ENCODE measurements around the gene ST6GAL2. TPM values are rescaled to one million over a fixed set of nuclear protein-coding genes. Genes with fewer than 3 reads are reported as not detected.

Gene ST6GAL2
- polyA plus RNA-seq, 3 donors: not detected

DNA sequence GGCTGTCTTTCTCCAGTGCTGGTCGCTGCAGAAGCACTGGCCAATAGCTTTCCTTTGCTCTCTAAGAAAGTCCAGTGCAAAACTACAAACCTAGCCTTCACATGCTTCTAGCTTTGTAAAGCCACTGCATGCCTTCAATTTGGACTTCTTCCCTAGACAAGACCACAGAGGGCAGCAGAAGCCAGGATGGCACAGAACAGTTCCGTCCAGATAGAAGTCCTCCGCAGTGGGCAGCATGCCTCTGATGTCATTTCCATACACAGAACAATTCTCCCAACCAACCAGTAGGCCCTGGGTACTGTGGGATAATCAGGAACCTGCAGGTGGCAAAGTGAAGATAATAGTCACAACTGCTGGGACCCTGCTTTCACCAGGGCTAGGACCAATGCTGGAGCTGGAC lies 3.3 kb downstream of the ST6GAL2 start:
- Histone ChIP-seq H3K9me3 (replicated peaks in 1 of 2; ENCODE audit: control insufficient read depth in 1 of 2, insufficient read depth in 1 of 2, low read length in 2 of 2) (no peaks in the 10 kb centered on the region), H3K4me3 (replicated peaks in 1 of 3; ENCODE audit: low read depth in 2 of 3, low read length in 3 of 3) (no peak overlapping the region), H3K4me1 (ENCODE audit: control insufficient read depth in 1 of 2, insufficient read depth in 2 of 2, low read length in 2 of 2) (no peaks in the 10 kb centered on the region), H4K20me1 (ENCODE audit: insufficient read depth, low read length) (no peaks in the 10 kb centered on the region), H3K36me3 (replicated peaks in 1 of 2; ENCODE audit: control insufficient read depth in 1 of 2, insufficient read depth in 2 of 2, low read length in 2 of 2) (no peaks in the 10 kb centered on the region), H3K27ac (ENCODE audit: low read depth in 1 of 2, low read length in 2 of 2) (no peak overlapping the region), H3K4me2 (replicated peaks; ENCODE audit: extremely low read depth, low read length, poor library complexity, severe bottlenecking) (no peak overlapping the region), H3K27me3 (ENCODE audit: control insufficient read depth in 2 of 2, insufficient read depth in 2 of 2, low read length in 2 of 2) (peaks cover 18 to 31% of the 10 kb centered on the region in 2 donors), H3K79me2 (ENCODE audit: insufficient read depth, low read length) (no peaks in the 10 kb centered on the region), H2AFZ (ENCODE audit: insufficient read depth, low read depth, low read length, poor library complexity, severe bottlenecking) (no peak overlapping the region), H3K9ac (ENCODE audit: insufficient read depth, low read length, poor library complexity, severe bottlenecking) (no peak overlapping the region)
- intact Hi-C loops (cut with micrococcal nuclease): no loop called here
- WGBS (ENCODE audit: insufficient coverage): 83% methylated on average over 2 of the region's 3 CpGs
- no peak overlapping the region for H3K27ac Mint-ChIP-seq
- H3K4me1 Mint-ChIP-seq: peaks cover 3% of the 10 kb centered on the region
- no peak overlapping the region for H3K4me3 Mint-ChIP-seq
- H3K27me3 Mint-ChIP-seq (ENCODE audit: low read depth in 3 of 3): peaks cover 28 to 43% (median 39%) of the 10 kb centered on the region in 3 donors
- H3K36me3 Mint-ChIP-seq: peaks cover 0 to 6% of the 10 kb centered on the region in 2 donors
- peaks cover 0 to 6% (median 0%) of the 10 kb centered on the region in 7 donors for H3K9me3 Mint-ChIP-seq
- no peak for DNase-seq
- TF ChIP-seq, protein P1, sequence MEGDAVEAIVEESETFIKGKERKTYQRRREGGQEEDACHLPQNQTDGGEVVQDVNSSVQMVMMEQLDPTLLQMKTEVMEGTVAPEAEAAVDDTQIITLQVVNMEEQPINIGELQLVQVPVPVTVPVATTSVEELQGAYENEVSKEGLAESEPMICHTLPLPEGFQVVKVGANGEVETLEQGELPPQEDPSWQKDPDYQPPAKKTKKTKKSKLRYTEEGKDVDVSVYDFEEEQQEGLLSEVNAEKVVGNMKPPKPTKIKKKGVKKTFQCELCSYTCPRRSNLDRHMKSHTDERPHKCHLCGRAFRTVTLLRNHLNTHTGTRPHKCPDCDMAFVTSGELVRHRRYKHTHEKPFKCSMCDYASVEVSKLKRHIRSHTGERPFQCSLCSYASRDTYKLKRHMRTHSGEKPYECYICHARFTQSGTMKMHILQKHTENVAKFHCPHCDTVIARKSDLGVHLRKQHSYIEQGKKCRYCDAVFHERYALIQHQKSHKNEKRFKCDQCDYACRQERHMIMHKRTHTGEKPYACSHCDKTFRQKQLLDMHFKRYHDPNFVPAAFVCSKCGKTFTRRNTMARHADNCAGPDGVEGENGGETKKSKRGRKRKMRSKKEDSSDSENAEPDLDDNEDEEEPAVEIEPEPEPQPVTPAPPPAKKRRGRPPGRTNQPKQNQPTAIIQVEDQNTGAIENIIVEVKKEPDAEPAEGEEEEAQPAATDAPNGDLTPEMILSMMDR (IDR thresholded peaks at IDR 0.05): no peak

DNA sequence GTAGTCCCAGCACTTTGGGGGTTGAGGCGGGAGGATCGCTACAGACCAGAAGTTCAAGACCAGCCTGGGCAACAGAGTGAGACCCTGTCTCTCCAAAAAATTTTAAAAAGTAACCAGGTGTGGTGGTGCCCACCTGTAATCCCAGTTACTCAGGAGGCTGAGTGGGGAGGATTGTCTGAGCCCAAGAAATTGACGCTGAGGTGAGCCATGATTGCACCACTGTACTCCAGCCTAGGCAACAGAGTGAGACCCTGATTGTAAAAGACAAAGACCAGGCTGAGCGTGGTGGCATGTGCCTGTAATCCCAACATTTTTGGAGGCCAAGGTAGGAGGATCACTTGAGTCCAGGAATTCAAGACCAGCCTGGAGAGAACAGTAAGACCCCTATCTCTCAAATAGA lies 7.8 kb downstream of the ST6GAL2 start:
- no peaks in the 10 kb centered on the region for H3K9me3 Mint-ChIP-seq
- H3K4me1 Mint-ChIP-seq: no peaks in the 10 kb centered on the region
- Histone ChIP-seq H3K4me2 (replicated peaks; ENCODE audit: extremely low read depth, low read length, poor library complexity, severe bottlenecking) (no peak overlapping the region), H3K9me3 (replicated peaks in 1 of 2; ENCODE audit: control insufficient read depth in 1 of 2, insufficient read depth in 1 of 2, low read length in 2 of 2) (no peaks in the 10 kb centered on the region), H3K9ac (ENCODE audit: insufficient read depth, low read length, poor library complexity, severe bottlenecking) (no peak overlapping the region), H2AFZ (ENCODE audit: insufficient read depth, low read depth, low read length, poor library complexity, severe bottlenecking) (no peak overlapping the region), H3K4me1 (ENCODE audit: control insufficient read depth in 1 of 2, insufficient read depth in 2 of 2, low read length in 2 of 2) (no peaks in the 10 kb centered on the region), H3K27me3 (ENCODE audit: control insufficient read depth in 2 of 2, insufficient read depth in 2 of 2, low read length in 2 of 2) (no peaks in the 10 kb centered on the region), H3K27ac (ENCODE audit: low read depth in 1 of 2, low read length in 2 of 2) (no peak overlapping the region), H4K20me1 (ENCODE audit: insufficient read depth, low read length) (no peaks in the 10 kb centered on the region), H3K36me3 (replicated peaks in 1 of 2; ENCODE audit: control insufficient read depth in 1 of 2, insufficient read depth in 2 of 2, low read length in 2 of 2) (no peaks in the 10 kb centered on the region), H3K79me2 (ENCODE audit: insufficient read depth, low read length) (no peaks in the 10 kb centered on the region), H3K4me3 (replicated peaks in 1 of 3; ENCODE audit: low read depth in 2 of 3, low read length in 3 of 3) (no peak overlapping the region)
- TF ChIP-seq, protein P1 (IDR thresholded peaks at IDR 0.05): no peak
- 98% methylated on average over 4 of the region's 4 CpGs for WGBS (ENCODE audit: insufficient coverage)
- H3K27me3 Mint-ChIP-seq (ENCODE audit: low read depth in 3 of 3): peaks cover 4 to 11% (median 4%) of the 10 kb centered on the region in 3 donors
- intact Hi-C loops (cut with micrococcal nuclease): no loop called here
- DNase-seq: no peak
- no peak overlapping the region for H3K4me3 Mint-ChIP-seq
- H3K27ac Mint-ChIP-seq: no peak overlapping the region
- H3K36me3 Mint-ChIP-seq: no peaks in the 10 kb centered on the region

Measured in CD14-positive monocyte (primary cell).